H9 (cell line): Measurements from ENCODE around the gene PLEKHA8. TPM values are rescaled to one million over a fixed set of nuclear protein-coding genes. Genes with fewer than 3 reads are reported as not detected.

Experiments used
- DNase-seq: peaks from one replicate; pipeline ENCODE4 v3.0.0-alpha.2; 2017
- H2AFZ ChIP-seq: one replicate; pipeline ENCODE4 v1.6.1; 2013; ENCODE audit warnings: mild to moderate bottlenecking, low read length, control low read depth, moderate library complexity
- H2AK5ac ChIP-seq: 2 replicates; pipeline ENCODE4 v1.6.1; 2013; ENCODE audit warnings: low read length, control low read depth, mixed read lengths; ENCODE audit not compliant: insufficient read length
- H2BK120ac ChIP-seq: one replicate; pipeline ENCODE4 v1.6.1; 2013; ENCODE audit warnings: low read depth, mild to moderate bottlenecking, low read length, control low read depth, inconsistent platforms; ENCODE audit not compliant: poor library complexity, severe bottlenecking
- H2BK12ac ChIP-seq: 2 replicates; pipeline ENCODE4 v1.6.1; 2013; ENCODE audit warnings: low read length, control low read depth, mixed read lengths, low read depth; ENCODE audit not compliant: insufficient read length
- H2BK15ac ChIP-seq: 2 replicates; pipeline ENCODE4 v1.6.1; 2013; ENCODE audit warnings: low read depth, low read length, control low read depth
- H2BK20ac ChIP-seq: one replicate; pipeline ENCODE4 v1.6.1; 2013; ENCODE audit warnings: low read depth, mild to moderate bottlenecking, low read length, control low read depth, inconsistent platforms; ENCODE audit not compliant: poor library complexity, severe bottlenecking
- H2BK5ac ChIP-seq: 2 replicates; pipeline ENCODE4 v1.6.1; 2013; ENCODE audit warnings: low read length, control low read depth, mixed read lengths; ENCODE audit not compliant: insufficient read length
- H3K14ac ChIP-seq: 2 replicates; pipeline ENCODE4 v1.6.1; 2013; ENCODE audit warnings: low read length, control low read depth; ENCODE audit not compliant: insufficient read depth
- H3K18ac ChIP-seq: 2 replicates; pipeline ENCODE4 v1.6.1; 2013; ENCODE audit warnings: low read depth, mild to moderate bottlenecking, mixed read lengths, low read length, control low read depth; ENCODE audit not compliant: insufficient read length
- H3K23ac ChIP-seq: 2 replicates; pipeline ENCODE4 v1.6.1; 2013; ENCODE audit warnings: low read length, control low read depth, mixed read lengths, low read depth; ENCODE audit not compliant: insufficient read length
- H3K23me2 ChIP-seq: 2 replicates; pipeline ENCODE4 v1.6.1; 2013; ENCODE audit warnings: low read depth, mild to moderate bottlenecking, mixed read lengths, low read length, control low read depth; ENCODE audit not compliant: insufficient read length, poor library complexity, severe bottlenecking
- H3K27ac ChIP-seq: 2 replicates; pipeline ENCODE4 v1.5.1; 2013; ENCODE audit warnings: low read length, control low read depth, mixed read lengths, low read depth; ENCODE audit not compliant: insufficient read length
- H3K27me3 ChIP-seq: 2 replicates; pipeline ENCODE4 v1.6.1; 2013; ENCODE audit warnings: low read length, control low read depth, inconsistent platforms; ENCODE audit not compliant: insufficient read depth
- H3K4ac ChIP-seq: 2 replicates; pipeline ENCODE4 v1.6.1; 2013; ENCODE audit warnings: low read depth, mild to moderate bottlenecking, control low read depth, inconsistent platforms, low read length, moderate library complexity
- H3K4me1 ChIP-seq: 2 replicates; pipeline ENCODE4 v1.6.1; 2013; ENCODE audit warnings: low read length, control low read depth, inconsistent platforms; ENCODE audit not compliant: insufficient read depth
- H3K4me2 ChIP-seq: 2 replicates; pipeline ENCODE4 v1.6.1; 2013; ENCODE audit warnings: low read length, control low read depth, mixed read lengths; ENCODE audit not compliant: insufficient read length, insufficient read depth
- H3K56ac ChIP-seq: 2 replicates; pipeline ENCODE4 v1.6.1; 2013; ENCODE audit warnings: low read depth, mild to moderate bottlenecking, mixed read lengths, low read length, control low read depth; ENCODE audit not compliant: insufficient read length
- H3K79me1 ChIP-seq: 2 replicates; pipeline ENCODE4 v1.6.1; 2013; ENCODE audit warnings: low read depth, mild to moderate bottlenecking, moderate library complexity, low read length, control low read depth, inconsistent platforms; ENCODE audit not compliant: insufficient read depth, poor library complexity, severe bottlenecking
- H3K79me2 ChIP-seq: 2 replicates; pipeline ENCODE4 v1.6.1; 2013; ENCODE audit warnings: low read length, control low read depth, inconsistent platforms; ENCODE audit not compliant: insufficient read depth
- H3K9ac ChIP-seq: 2 replicates; pipeline ENCODE4 v1.6.1; 2013; ENCODE audit warnings: low read length, control low read depth, mixed read lengths; ENCODE audit not compliant: insufficient read length; ENCODE audit errors: extremely low read depth
- H3K9me3 ChIP-seq: one replicate; pipeline ENCODE4 v1.6.1; 2013; ENCODE audit warnings: low read depth, low read length, inconsistent platforms; ENCODE audit not compliant: control insufficient read depth
- H3T11ph ChIP-seq: one replicate; pipeline ENCODE4 v1.6.1; 2013; ENCODE audit warnings: mild to moderate bottlenecking, low read length, control low read depth, inconsistent platforms
- H4K20me1 ChIP-seq: one replicate; pipeline ENCODE4 v1.6.1; 2013; ENCODE audit not compliant: control insufficient read depth, insufficient read length, insufficient read depth
- H4K5ac ChIP-seq: 2 replicates; pipeline ENCODE4 v1.6.1; 2013; ENCODE audit warnings: low read depth, mild to moderate bottlenecking, mixed read lengths, low read length, control low read depth; ENCODE audit not compliant: insufficient read length
- H4K8ac ChIP-seq: replicated peaks from 2 replicates; pipeline ENCODE4 v1.6.1; 2013; ENCODE audit warnings: low read length, control low read depth, mixed read lengths, low read depth; ENCODE audit not compliant: insufficient read length
- H4K91ac ChIP-seq: 2 replicates; pipeline ENCODE4 v1.6.1; 2013; ENCODE audit warnings: low read depth, mild to moderate bottlenecking, moderate library complexity, mixed read lengths, low read length, control low read depth; ENCODE audit not compliant: insufficient read length
- H3K27ac Mint-ChIP-seq, 3 experiments: 2 replicates in 2 of 3; 3 replicates in 1 of 3; pipeline ENCODE4 v1.8.0; 2020 to 2021; ENCODE audit warnings: mixed read lengths in 3 of 3, mild to moderate bottlenecking in 1 of 3, moderate library complexity in 1 of 3
- H3K27me3 Mint-ChIP-seq: 2 replicates; pipeline ENCODE4 v1.8.0; 2021; ENCODE audit warnings: low read depth, mild to moderate bottlenecking, moderate library complexity, mixed read lengths
- H3K36me3 Mint-ChIP-seq, 3 experiments: 2 replicates in 2 of 3; 3 replicates in 1 of 3; pipeline ENCODE4 v1.8.0; 2020 to 2021; ENCODE audit warnings: low read depth in 3 of 3, mixed read lengths in 3 of 3; ENCODE audit not compliant: insufficient read depth in 1 of 3
- H3K4me1 Mint-ChIP-seq, 2 experiments: 2 replicates each; pipeline ENCODE4 v1.8.0; 2020; ENCODE audit warnings: mixed read lengths in 2 of 2
- H3K4me3 Mint-ChIP-seq, 2 experiments: 2 replicates in 1 of 2; 3 replicates in 1 of 2; pipeline ENCODE4 v1.8.0; 2020 to 2021; ENCODE audit warnings: mild to moderate bottlenecking in 2 of 2, mixed read lengths in 2 of 2, moderate library complexity in 1 of 2
- H3K9me3 Mint-ChIP-seq, 2 experiments: 2 replicates in 1 of 2; 3 replicates in 1 of 2; pipeline ENCODE4 v1.8.0; 2020; ENCODE audit warnings: mild to moderate bottlenecking in 2 of 2, mixed read lengths in 2 of 2, moderate library complexity in 1 of 2
- WGBS: extraction: QIAGEN DNeasy Blood & Tissue Kit; methylation state at CpG from one replicate; pipeline ENCODE4 v1.1.7; 2013; ENCODE audit warnings: missing lambda C conversion rate, low lambda C conversion rate, mixed read lengths; ENCODE audit not compliant: insufficient read length; ENCODE audit errors: extremely low coverage; 5-methylcytosine and 5-hydroxymethylcytosine counted together
- total RNA-seq: library from RNA; stranded (reverse); gene quantifications from 2 replicates; pipeline ENCODE4 v1.2.1, GENCODE V29; 2021
- TF ChIP-seq, protein P1 (sequence below): fragments of 200-600 bp; sonication (generic); conservative IDR thresholded peaks from 3 replicates; pipeline ENCODE4 v1.8.0; 2021; ENCODE audit warnings: antibody characterized with exemption, mild to moderate bottlenecking

The PLEKHA8 gene
- total RNA-seq, 1 experiment from 2014 or later: 37.0 TPM

DNA sequence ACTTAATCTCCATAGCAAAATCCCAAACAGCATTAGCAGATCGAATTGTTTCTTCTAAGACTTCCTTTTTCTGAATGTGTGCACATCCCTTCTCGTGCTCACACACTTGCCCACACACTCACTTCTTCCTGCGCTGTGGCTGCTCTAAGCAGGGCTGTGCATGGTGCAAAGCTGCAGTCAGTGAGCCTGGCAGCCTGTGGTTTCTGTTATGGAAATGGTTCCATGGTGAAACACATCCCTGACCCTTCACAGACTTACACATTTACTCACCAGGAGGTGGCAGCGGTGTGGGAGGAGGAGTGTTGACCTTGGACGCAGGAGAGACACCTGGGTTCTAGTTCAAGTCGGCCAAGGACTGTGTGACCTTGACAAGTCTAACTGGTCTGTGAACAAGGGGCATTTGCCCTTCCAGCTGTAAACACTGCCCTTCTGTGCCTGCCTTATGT is 131.5 kb downstream of the PLEKHA8 start:
- Histone ChIP-seq H4K20me1 (no peaks in the 10 kb centered on the region), H2BK12ac (no peak overlapping the region), H3K23me2 (no peaks in the 10 kb centered on the region), H3K4me1 (peaks cover 12% of the 10 kb centered on the region), H3K4ac (no peak overlapping the region), H3K9ac (no peak overlapping the region), H2AFZ (no peak overlapping the region), H2BK120ac (no peak overlapping the region), H4K5ac (no peak overlapping the region), H2BK5ac (no peak overlapping the region), H3K18ac (peak overlapping the region; percentile 70), H3K4me2 (no peak overlapping the region), H3K23ac (no peak overlapping the region), H3K14ac (no peak overlapping the region; the same call in 1 of the 2 replicates), H3K56ac (no peak overlapping the region), H3K27ac (no peak overlapping the region), H2BK20ac (no peak overlapping the region), H2AK5ac (no peak overlapping the region), H2BK15ac (no peak overlapping the region), H3K79me2 (no peaks in the 10 kb centered on the region), H4K8ac (no peak overlapping the region), H4K91ac (no peak overlapping the region), H3K79me1 (no peaks in the 10 kb centered on the region), H3K27me3 (no peaks in the 10 kb centered on the region), H3T11ph (no peak overlapping the region), H3K9me3 (no peaks in the 10 kb centered on the region)
- TF ChIP-seq, protein P1, sequence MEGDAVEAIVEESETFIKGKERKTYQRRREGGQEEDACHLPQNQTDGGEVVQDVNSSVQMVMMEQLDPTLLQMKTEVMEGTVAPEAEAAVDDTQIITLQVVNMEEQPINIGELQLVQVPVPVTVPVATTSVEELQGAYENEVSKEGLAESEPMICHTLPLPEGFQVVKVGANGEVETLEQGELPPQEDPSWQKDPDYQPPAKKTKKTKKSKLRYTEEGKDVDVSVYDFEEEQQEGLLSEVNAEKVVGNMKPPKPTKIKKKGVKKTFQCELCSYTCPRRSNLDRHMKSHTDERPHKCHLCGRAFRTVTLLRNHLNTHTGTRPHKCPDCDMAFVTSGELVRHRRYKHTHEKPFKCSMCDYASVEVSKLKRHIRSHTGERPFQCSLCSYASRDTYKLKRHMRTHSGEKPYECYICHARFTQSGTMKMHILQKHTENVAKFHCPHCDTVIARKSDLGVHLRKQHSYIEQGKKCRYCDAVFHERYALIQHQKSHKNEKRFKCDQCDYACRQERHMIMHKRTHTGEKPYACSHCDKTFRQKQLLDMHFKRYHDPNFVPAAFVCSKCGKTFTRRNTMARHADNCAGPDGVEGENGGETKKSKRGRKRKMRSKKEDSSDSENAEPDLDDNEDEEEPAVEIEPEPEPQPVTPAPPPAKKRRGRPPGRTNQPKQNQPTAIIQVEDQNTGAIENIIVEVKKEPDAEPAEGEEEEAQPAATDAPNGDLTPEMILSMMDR: peak; percentile 36; the same call in 1 of the 3 replicates
- Mint-ChIP-seq H3K4me3 (no peak overlapping the region), H3K36me3 (no peaks in the 10 kb centered on the region), H3K9me3 (no peaks in the 10 kb centered on the region), H3K4me1 (peaks cover 52 to 63% of the 10 kb centered on the region in 2 experiments), H3K27me3 (no peaks in the 10 kb centered on the region), H3K27ac (peak overlapping the region in 2 of 3 experiments; percentile 5 to 61; a peak in 2 of 7 replicates)
- no peak for DNase-seq
- no CpG with 5 or more reads among the region's 6 CpGs for WGBS
